Tongue (tissue), 2 donors: Measurements from ENCODE around the gene RHBDL1. TPM values are rescaled to one million over a fixed set of nuclear protein-coding genes. Genes with fewer than 3 reads are reported as not detected.
"Not testable (repeated sequence)": the region's sequence is repeated elsewhere in the genome, so short reads cannot be mapped to it uniquely, and the experiment has no call there.

ENCODE experiments used
- DNase-seq: peaks from one replicate; pipeline ENCODE4 v3.0.0-alpha.2; 2015
- total RNA-seq: library from RNA; depleted of rRNA; stranded (reverse); fragments of >200 nt; gene quantifications from one replicate; pipeline ENCODE4 v1.2.3, GENCODE V29; 2014

The RHBDL1 gene
- total RNA-seq, 1 donor from 2014 or later: 1.2 TPM

DNA sequence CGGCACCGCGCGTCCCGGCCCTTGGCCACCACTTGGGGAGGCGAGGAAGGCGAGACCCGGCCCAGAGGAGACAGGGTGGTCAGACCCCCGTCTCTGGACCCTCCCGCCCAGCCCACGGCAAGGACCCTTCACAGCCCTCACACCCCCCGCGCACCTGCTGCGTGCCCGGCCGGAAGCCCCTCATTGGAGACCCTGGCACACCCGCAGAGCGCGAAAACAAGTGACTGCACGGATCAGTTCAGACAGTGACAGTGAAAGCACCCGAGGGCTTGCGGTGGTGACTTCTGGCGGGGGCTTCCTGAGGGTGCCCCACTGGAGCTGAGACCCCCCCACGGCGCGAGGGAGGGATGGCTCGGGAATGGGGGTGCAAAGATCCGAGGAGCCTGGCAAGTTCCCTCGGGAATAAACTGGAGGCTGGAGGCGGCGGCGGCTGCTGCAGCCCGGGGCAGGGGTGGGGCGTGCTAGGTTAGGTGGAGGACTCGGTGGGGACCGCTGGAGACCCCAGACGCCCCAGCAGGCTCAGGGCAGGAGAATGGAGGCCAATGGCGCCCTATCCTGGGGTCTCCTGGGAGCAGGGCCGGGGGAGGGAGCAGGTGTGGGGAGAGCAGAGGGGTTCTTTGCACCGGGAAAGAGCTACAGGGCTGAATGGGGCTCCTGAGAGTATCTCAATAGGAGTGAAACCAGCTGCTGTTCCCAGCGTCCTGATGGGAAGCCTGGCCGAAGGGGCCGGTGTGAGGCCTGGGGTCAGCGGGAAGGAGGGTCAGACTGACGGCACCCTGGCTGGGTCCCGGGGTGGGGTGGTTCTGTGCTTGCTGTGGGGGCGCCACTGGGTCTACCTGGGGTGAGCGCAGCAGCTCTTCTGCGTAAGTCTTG is 31.0 kb downstream of the RHBDL1 start:
- no peak for DNase-seq

DNA sequence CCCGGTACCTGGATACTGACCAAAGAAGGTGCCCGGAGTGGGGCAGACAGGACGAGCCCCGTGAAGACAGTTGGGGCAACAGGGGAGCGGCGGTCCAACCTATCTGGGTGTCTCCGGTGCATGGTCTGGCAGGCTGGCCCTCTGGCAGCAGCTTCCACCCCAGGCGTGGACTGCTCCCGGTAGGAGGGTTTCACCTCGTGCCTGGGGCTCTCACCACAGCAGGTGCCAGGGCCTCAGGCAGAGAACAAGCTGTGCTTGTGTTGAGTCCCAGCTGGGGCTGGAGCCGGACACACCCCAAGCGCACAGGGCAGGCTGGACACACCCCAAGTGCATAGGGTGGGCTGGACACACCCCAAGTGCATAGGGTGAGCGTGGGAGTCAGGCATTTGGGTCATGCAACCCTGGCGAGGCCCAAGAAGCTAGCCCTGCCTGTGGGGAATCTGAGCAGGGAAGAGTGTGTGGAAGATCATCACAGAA is 31.6 kb downstream of the RHBDL1 start:
- no peak for DNase-seq

DNA sequence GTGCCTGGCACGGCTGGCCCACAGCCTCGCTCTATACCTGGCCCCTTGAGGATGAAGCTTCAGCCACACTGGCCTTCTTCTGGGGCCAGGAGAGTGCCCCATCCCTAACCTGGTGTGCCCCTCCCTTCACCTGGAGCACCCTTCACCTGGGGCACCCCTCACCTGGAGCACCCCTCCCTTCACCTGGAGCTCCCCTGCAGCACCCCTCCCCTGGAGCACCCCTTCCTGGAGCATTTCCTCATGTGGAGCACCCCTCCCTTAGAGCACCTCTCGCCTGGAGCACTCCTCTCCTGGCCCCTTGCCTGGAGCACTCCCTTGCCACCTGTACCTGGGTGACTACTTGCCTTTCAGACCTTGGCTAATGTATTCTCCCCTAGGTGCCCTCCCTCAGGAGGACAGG is 32.5 kb downstream of the RHBDL1 start:
- no peak for DNase-seq

DNA sequence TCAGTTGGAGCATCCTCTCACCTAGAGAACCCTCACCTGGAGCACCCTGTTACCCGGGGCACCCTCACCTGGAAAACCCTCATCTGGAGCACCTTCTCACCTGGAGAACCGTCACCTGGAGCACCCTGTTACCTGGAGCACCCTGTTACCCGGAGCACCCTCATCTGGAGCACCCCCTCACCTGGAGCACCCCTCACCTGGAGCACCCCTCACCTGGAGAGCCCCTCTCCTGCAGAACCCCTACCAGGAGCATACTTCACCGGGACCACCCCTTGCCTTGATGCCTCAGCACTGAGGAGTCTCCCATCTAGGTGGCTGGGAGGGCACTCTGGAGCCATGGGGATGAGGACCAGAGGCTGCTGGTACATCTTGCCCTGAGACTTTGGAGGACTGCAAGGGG is 33.5 kb downstream of the RHBDL1 start:
- no peak for DNase-seq

DNA sequence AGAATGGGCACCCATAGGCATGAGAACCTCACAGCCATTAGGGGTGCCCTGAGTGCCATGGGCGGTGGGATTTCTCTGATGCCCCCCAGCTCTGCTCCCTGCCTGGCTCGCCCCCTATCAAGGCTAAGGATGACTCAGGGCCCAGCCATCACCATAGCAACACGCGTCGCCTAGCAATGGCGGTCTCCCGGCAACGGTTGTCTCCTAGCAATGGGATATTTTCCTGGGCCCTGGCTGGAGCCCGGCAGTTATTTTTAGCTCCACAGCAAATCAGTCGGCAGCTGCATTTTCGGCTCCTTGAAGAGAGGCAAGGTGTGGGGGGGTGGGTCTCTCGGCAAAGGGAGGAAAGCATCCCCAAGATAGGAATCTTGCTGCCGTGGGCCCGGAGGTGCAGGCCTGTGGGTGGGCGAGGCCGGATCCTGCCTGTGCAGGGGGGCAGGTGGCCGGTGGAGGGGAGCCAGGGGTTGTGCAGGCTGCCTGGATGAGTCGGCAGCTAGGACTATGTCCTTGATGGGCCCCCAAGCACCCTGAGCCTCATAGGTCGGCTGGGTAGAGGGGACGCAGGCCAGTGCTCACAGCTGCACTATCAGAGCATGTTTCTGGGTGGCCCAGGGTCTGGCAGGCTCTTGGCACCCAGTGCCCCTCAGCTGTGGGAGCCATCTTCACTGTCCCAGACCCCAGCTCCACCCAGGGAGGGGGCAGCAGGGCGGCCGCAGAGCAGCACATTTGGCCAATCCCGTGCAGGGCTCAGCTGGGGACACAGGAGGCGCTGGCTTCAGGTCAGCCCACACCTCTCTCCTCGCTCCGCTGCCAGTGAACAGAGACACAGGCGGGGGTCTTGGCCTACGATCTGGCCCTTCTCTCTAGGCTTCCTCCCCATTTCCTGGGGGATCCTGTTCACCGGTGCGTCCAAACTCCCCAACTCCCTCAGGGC is 34.4 kb downstream of the RHBDL1 start:
- peak; percentile 86 for DNase-seq

DNA sequence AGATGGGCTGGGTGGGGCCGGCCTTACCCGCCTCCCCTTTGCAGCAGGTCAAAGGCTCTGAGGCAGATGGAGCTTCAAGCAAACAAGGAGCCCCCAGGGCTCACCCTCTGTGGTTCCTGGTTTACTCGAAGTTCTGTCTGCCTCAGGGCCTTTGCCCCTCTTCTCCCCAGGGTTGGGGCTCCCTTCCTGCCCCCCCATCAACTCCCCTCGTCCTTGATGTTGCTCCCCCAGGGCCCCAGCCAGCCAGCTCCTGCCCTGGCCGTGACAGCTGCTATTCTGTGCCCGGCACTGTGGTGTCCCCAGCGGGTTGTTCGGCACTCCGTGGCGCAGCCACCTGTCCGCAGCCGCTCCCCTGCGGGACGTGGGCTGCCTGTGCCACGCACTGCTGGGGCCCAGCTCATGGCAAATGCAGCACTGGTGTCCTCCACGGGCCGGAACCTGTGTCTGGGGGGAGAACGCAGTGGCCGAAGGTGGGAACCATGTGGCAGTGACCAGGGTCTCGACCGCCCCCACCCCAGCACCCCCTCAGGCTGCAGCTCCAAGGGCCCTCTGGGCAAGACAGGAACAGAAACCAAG is 35.1 kb downstream of the RHBDL1 start:
- DNase-seq: no peak

DNA sequence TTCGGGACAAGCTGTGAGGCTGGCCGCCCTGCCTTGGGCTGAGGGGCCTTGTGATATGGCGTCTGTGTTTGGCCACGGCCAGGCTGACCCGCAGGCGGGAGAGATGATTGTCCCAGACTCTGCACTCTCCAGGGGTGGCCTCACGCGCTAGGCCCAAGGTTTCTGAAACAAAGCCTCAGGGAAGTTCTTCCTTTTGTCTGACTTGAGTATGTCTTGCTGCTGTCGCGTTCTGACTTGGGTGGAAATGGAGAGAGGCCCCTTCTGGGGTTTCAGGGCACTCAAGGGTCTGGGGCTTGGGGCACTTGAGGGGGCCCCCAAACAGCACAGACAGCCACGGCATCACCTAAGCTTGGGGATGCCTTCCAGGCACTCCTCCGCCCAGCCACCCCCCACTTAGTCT is 35.6 kb downstream of the RHBDL1 start:
- no peak for DNase-seq

DNA sequence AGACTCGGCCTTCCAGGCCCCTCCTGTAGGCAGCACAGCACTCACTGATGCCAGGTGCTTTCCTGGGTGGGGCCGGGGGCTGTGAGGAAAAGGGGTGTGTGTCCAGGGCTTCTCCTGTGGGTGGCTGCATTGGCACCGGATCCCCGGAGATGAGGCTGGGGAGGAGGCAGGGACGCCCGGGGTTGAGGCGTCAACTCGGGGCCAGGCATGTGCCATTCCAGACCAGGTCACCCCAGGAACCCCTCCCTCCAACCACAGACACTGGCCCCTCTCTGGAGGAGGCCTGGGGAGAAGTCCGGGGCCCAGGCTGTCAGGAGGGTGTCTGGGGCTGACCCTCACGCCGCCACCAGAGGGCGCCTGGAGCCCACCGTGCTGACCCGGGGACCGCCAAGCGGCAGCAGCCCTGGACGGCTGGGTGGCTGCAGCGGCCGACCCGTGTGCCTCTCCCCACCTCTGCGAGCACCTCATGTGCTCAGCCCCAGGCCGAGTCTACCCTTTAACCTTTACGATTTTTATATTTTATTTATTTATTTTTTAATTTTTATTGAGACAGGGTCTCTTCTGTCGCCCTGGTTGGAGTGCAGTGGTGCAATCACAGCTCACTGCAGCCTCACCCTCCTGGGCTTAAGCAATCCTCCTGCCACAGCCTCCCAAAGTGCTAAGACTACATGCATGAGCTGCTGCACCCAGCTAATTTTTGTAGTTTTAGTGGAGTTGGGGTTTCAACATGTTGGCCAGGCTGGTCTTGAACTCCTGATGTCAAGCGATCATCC is 36.3 kb downstream of the RHBDL1 start:
- peak; percentile 81 for DNase-seq

DNA sequence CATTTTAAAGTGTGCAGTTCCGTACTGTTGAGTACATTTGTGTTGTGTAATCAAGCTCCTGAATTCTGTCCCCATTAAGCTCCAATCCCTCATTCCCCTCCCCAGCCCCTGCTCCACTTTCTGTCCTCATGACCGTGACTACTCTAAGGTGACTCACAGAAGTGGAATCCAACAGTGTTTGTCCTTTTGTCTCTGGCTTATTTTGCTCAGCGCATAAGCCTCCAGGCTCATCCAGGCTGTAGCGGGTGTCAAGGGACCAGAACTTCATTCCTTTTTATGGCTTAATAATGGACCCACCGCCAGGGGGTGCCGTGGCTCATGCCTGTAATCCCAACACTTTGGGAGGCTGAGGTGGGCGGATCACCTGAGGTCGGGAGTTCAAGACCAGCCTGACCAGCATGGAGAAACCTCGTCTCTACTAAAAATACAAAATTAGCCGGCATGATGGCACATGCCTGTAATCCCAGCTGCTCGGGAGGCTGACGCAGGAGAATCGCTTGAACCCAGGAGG is 37.3 kb downstream of the RHBDL1 start:
- not testable (repeated sequence) for DNase-seq

DNA sequence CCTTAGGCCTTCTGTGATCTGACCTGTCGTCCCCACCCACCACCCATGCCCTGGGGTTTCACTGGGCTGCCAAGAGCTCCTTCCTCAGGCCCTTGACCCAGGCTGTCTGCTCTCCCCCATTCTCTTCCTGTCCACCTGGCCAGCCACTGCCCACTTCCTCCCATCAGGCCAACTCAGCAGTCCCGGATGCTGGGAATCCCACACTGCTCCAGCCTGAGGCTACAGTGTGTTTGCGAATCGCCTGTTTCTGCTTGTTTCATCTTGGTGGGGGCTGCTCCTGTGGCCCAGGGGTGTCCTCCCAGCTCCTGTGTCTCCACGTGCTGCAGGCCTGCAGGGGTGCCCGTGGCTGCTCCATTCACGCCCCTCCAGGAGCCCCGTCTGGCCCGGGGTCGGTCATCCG is 38.6 kb downstream of the RHBDL1 start:
- DNase-seq: no peak

DNA sequence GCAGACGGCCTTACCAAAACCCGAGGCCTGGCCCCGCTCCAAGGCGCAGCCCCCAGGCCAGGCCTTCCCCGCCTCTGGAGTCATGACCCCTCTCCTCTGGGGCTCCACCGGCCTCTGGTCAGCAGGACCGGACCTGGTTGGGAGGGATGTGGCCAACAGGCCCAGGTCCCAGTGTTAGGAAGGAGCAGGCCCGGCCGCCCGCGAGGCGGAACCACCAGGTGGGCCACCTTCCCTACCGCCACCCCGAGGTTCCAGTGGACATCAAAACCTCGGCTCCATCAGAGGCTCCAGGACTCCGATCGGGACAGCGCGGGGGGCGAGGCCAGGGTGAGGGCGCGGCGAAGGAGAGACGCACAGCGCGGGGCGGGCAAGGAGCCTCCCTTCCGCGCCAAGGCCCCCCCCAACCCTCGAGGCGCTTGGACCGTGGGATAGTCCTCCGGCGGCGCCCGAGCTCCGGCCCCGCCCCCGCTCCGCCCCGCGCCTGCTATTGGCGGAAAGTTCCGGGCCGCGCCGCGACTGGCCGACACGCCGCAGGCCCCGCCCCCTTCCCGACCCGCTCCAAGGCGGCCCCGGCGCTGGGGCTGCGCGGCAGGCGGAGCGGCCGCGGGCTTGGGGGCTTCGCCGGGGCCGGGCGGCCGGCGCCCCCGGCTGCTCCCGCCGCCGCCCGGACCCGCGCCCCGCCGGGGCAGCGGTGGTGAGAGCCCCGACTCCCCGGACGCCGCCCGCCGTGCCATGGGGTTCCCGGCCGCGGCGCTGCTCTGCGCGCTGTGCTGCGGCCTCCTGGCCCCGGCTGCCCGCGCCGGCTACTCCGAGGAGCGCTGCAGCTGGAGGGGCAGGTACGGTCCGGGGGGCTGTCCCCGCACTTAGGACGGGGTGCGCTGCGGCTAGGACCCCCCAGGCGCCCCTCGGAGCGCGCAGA is 39.3 kb downstream of the RHBDL1 start, which contains the start of gene METRN:
Gene METRN, plus strand, starts transcription at position 561 of the 919 bp plus-strand sequence. Its CDS starts 172 bp downstream, at position 733.
- peak; percentile 94 for DNase-seq

DNA sequence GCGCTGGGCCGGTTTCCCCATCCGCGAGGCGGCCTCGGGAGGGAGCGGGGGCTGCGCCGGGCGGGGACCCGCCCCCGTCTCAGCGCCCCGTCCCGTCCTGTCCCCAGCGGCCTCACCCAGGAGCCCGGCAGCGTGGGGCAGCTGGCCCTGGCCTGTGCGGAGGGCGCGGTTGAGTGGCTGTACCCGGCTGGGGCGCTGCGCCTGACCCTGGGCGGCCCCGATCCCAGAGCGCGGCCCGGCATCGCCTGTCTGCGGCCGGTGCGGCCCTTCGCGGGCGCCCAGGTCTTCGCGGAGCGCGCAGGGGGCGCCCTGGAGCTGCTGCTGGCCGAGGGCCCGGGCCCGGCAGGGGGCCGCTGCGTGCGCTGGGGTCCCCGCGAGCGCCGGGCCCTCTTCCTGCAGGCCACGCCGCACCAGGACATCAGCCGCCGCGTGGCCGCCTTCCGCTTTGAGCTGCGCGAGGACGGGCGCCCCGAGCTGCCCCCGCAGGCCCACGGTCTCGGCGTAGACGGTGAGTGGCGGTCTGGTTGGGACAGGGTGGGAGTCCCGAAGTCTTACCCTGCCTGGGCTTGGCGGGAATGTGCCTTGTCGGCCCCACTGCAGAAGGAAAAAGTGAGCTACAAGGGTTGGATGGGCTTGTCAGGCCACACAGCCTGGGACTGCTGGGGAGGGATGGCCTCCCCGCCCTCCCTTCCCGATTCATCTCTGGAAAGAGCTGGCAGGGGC is 40.2 kb downstream of the RHBDL1 start:
- no peak for DNase-seq

DNA sequence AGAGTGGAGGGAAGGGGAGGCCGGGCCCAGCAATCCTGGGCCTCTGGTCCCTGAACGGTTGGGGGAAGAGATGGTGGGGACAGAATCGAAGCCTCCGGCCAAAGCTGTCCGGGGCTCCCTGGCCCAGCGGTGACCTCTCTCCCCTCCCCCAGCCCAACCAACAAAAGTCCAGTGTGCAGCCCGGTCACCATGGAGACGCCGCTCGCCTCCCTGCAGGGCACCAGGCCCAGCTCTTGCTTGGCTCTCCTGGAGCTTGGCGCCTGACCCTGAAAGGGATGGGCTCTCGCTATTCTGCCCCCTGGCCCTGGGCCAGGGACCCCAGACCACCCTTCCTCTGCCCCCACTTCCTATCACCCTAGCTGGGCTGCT is 40.7 kb downstream of the RHBDL1 start:
- DNase-seq: peak; percentile 48

DNA sequence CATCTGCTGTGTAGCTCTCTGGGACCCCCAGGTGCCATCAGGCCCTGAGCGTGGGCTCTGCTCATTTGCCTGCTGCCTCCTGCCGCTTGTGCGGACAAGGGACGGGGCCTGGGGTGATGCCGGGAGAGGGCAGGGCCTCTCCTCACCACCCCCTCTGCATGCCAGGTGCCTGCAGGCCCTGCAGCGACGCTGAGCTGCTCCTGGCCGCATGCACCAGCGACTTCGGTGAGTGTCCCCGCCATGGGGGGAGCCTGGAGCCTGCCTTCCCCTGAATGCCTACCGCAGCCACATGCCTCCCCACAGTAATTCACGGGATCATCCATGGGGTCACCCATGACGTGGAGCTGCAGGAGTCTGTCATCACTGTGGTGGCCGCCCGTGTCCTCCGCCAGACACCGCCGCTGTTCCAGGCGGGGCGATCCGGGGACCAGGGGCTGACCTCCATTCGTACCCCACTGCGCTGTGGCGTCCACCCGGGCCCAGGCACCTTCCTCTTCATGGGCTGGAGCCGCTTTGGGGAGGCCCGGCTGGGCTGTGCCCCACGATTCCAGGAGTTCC is 41.4 kb downstream of the RHBDL1 start:
- DNase-seq: no peak

DNA sequence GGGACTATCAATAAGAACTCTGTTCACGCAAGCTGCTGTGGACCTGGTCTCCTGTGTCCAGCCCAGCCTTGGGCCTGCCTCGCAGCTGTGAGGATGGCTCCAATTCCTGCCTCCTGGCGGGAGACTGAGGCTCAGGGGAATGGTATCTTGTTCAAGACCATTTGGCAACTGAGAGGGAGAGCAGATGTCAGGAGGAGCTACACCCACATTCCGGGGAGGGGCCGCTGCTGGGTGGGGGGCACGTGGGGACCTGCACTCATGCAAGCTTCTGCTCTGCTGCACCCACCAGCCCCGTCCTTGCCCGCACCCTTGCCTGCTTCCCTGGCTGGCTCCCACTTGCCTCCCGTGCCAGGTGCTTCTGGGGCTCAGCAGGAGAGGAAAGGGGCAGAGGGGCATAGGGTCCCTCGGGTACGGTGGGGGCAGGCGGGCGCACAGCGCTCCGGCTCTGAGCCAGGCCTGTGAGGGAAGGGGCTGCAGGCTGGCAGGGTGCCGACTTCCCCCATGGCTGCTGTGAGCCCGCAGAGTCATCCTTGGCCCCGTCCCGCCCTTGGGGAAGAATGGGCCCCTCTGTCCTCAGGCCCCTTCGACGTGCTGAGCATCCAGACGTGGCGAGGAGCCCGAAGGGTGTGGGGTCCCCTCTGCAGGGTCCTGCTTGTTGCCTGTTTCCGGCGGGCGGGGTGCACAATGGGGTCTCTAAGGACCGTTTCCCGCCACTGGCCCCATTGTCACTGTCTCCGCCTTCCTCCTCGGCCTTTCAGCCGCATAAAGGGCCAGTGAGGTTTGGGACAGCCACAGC is 42.2 kb downstream of the RHBDL1 start:
- DNase-seq: no peak

DNA sequence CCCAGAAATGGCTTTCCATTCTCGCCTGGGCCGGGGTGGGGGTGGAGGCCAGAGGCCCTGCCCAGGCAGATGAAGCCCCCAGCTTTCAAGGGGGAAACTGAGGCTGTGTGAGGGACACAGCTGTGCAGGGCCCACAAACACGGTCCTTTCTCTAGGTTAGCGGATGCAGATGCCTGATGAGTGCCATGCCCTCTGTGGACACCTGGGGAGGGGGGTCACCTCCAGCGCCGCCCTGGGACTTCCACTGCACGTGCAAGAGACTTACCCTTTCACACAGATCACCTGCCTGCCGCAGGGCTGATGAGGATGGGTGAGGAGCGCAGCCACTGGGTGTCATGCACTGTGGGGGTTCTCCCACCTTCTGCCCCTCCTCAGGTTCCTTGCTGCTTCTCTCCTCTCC is 42.9 kb downstream of the RHBDL1 start:
- DNase-seq: no peak

DNA sequence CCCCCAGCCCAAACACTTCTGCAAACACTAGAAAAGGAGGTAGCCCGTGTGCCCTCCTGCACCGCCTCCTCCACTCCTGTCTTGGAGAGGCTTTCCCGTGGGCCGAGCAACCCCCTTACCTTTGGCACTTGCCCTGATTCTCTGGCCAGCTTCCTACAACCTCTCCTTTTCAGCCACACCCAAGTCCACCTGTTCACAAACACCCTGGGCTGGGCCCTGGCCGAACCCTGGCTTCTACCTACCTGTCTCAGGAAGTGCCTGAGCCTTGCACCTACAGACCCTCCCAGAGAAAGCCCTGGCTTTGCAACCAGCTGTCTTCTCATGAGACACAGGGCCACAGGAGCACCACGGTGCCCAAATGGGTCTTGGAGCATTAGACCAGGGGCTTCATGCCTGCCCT is 43.5 kb downstream of the RHBDL1 start:
- DNase-seq: no peak

DNA sequence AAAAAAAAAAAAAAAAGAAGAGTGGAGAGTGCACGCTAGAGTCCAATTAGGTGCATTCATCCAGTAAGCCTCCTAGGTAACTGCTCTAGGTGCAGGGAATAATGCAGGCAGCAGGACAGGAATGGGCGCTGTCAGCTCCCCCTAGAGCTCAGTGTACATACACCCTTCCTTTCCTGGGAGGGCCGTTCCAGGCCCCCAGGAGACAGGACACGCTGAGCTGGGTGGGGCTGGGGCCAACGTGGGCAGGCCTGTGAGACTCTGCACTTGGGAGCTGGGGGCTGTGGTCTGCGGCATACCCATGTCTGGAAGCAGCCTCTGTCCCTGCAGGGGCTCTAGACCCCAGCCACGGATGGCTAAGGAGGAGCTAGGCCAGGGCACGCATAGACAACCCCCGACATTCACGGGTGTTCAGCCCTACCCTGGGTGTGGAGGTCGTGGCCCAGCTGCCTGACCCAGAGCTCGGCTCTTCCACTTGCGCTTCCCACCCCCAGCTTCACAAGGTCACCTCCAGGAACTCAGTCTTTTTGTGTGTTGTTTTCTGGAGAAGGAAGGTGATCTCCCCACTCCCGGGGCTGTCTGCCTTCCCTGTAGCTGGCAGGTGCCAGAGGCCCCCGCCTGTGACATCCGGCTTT is 44.5 kb downstream of the RHBDL1 start:
- DNase-seq: no peak
